Ovary (tissue), 9 donors: ENCODE results near the gene ZNRF1. TPM values are rescaled to one million over a fixed set of nuclear protein-coding genes. Genes with fewer than 3 reads are reported as not detected.

ENCODE experiments used
- DNase-seq, 5 donors: peaks; one replicate each; pipeline ENCODE4 v3.0.0-alpha.2; 2019 to 2020
- H3K27ac ChIP-seq, 2 donors: fragments of 200-600 bp; one replicate each; pipeline versions ENCODE4 v1.5.1 to v1.8.0; 2019 to 2022
- H3K27me3 ChIP-seq: fragments of 200-600 bp; one replicate; pipeline ENCODE4 v1.8.0; 2022
- H3K36me3 ChIP-seq: fragments of 200-600 bp; sonication (generic); one replicate; pipeline ENCODE4 v1.5.1; 2019
- H3K4me1 ChIP-seq: one replicate; pipeline ENCODE4 v1.8.1; 2013; ENCODE audit warnings: mild to moderate bottlenecking, moderate library complexity; ENCODE audit not compliant: insufficient read depth
- H3K4me3 ChIP-seq: fragments of 200-600 bp; sonication (generic); one replicate; pipeline ENCODE4 v1.5.1; 2017
- H3K9me3 ChIP-seq, 2 donors: fragments of 200-600 bp in 1 of 2; sonication (generic) in 1 of 2; one replicate each; pipeline versions ENCODE4 v1.5.1 to v1.8.1; 2013 to 2019; ENCODE audit warnings: mild to moderate bottlenecking in 1 of 2, moderate library complexity in 1 of 2
- CTCF ChIP-seq, 3 donors: fragments of 450-650 bp in 2 of 3; fragments of 200-600 bp in 1 of 3; IDR thresholded peaks; one replicate each; pipeline versions ENCODE4 v1.5.1 to v1.8.0; 2016 to 2022; ENCODE audit warnings: antibody characterized with exemption in 3 of 3, mild to moderate bottlenecking in 1 of 3
- EP300 ChIP-seq: sonication (generic); formaldehyde crosslinking; IDR thresholded peaks from one replicate; pipeline ENCODE4 v1.6.1; 2017; ENCODE audit warnings: antibody characterized with exemption
- POLR2A ChIP-seq: fragments of 450-650 bp; IDR thresholded peaks from one replicate; pipeline ENCODE4 v1.6.1; 2017; ENCODE audit warnings: antibody characterized with exemption, mild to moderate bottlenecking, moderate library complexity
- WGBS, 3 donors: extraction: QIAGEN DNeasy Blood & Tissue Kit in 1 of 3; methylation state at CpG; one replicate each; pipeline versions ENCODE4 v1.1.5 to v1.1.7; 2013 to 2017; 5-methylcytosine and 5-hydroxymethylcytosine counted together
- intact Hi-C, 4 donors: fragments of 100-400 bp; cut with DNase I; formaldehyde crosslinking; loops; one replicate each; pipeline versions ENCODE4 v1.11.0 to v1.15.1; 2022 to 2023
- polyA plus RNA-seq, 2 donors: library from polyadenylated mRNA; stranded (reverse); fragments of 200-250 nt in 1 of 2; fragments of 350-450 nt in 1 of 2; fragmentation: Illumina TruSeq in 1 of 2; extraction: RNeasy Lipid Tissue Mini Kit (QIAGEN cat#74804) in 1 of 2; gene quantifications; one replicate each; pipeline ENCODE4 v1.2.3, GENCODE V29; 2013 to 2014
- total RNA-seq, 7 donors: library from RNA; depleted of rRNA in 2 of 7; stranded (reverse); fragments of >200 nt in 2 of 7; fragmentation: NEBNext Ultra II Directional in 3 of 7; extraction: Animal tissue kit (Norgen Biotek cat#: 25700) in 3 of 7; gene quantifications; one replicate each; pipeline versions ENCODE4 v1.1.0 to v1.2.4, GENCODE V29; 2016 to 2023
- donor health status: DM: no; HTN: no; CAD: no; lungs with moderate emphysema.
- donor health status: DM: no; HTN: no; CAD: no.
- donor health status: Bipolar disorder and iron deficiency.
- donor health status: DM: yes; HTN: yes; CAD: no.
- donor health status: DM: no; HTN: no; CAD: no.
- donor health status: DM: yes; HTN: yes; CAD: no.

The ZNRF1 gene
- total and polyA plus RNA-seq, 9 donors = 10.8 to 27.9 (median 24.3) TPM

- WGBS, 3 donors = 87 to 93% (median 87%) methylated on average over 5 of the region's 5 CpGs
- Histone ChIP-seq H3K27ac (no peak overlapping the region), H3K27me3 (no peaks in the 10 kb centered on the region), H3K36me3 (no peaks in the 10 kb centered on the region), H3K4me1 (peaks cover 1% of the 10 kb centered on the region), H3K9me3 (no peaks in the 10 kb centered on the region), H3K4me3 (no peak overlapping the region)
- no peak for TF ChIP-seq POLR2A
- no peak for TF ChIP-seq EP300
- no peak for TF ChIP-seq CTCF (IDR thresholded peaks at IDR 0.05)
- intact Hi-C loops = loop anchor here in 1 of 4 donors (5.0 kb wide), 1 partner anchor 43 kb away; no protein-coding TSS in a partner anchor
- DNase-seq = no peak
Observed at GRCh38 chr16:75003931-75004330, 5.1 kb downstream of the ZNRF1 start.

DNA sequence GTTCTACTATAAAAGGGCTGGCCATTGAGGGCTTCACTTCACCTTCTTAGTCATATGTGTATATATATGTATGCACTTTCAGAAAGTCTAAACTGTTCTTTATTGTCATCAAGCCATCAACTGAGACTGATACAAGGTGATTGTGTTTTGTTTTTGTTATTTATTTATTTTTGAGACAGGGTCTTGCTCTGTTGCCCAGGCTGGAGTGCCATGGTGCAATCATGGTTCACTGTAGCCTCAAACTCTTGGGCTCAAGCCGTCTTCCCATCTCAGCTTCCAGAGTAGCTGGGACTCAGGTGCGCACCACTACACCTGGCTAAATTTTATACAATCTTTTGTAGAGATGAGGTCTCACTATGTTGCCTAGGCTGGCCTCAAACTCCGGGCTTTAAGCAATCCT is 5.6 kb downstream of the ZNRF1 start:
- TF ChIP-seq EP300 = no peak
- no peak for TF ChIP-seq POLR2A
- no peak for TF ChIP-seq CTCF (IDR thresholded peaks at IDR 0.05)
- H3K9me3 ChIP-seq = no peaks in the 10 kb centered on the region
- no peaks in the 10 kb centered on the region for H3K27me3 ChIP-seq
- H3K36me3 ChIP-seq = no peaks in the 10 kb centered on the region
- H3K4me1 ChIP-seq = peaks cover 1% of the 10 kb centered on the region
- H3K4me3 ChIP-seq = no peak overlapping the region
- intact Hi-C loops = loop anchor here in 1 of 4 donors (5.0 kb wide), 1 partner anchor 43 kb away; no protein-coding TSS in a partner anchor
- no peak for DNase-seq
- WGBS, 3 donors = 96 to 99% (median 97%) methylated on average over 3 of the region's 3 CpGs
- no peak overlapping the region for H3K27ac ChIP-seq

GRCh38 chr16:75005697-75006096 is 6.9 kb downstream of the ZNRF1 start:
- WGBS, 3 donors = 82 to 89% (median 87%) methylated on average over 4 of the region's 4 CpGs
- Histone ChIP-seq H3K27me3 (no peaks in the 10 kb centered on the region), H3K4me1 (peaks cover 1% of the 10 kb centered on the region), H3K4me3 (no peak overlapping the region), H3K36me3 (no peaks in the 10 kb centered on the region), H3K9me3 (no peaks in the 10 kb centered on the region), H3K27ac (no peak overlapping the region)
- DNase-seq = no peak
- intact Hi-C loops = no loop called here
- TF ChIP-seq POLR2A (no peak), EP300 (no peak), CTCF (IDR thresholded peaks at IDR 0.05) (no peak)

DNA sequence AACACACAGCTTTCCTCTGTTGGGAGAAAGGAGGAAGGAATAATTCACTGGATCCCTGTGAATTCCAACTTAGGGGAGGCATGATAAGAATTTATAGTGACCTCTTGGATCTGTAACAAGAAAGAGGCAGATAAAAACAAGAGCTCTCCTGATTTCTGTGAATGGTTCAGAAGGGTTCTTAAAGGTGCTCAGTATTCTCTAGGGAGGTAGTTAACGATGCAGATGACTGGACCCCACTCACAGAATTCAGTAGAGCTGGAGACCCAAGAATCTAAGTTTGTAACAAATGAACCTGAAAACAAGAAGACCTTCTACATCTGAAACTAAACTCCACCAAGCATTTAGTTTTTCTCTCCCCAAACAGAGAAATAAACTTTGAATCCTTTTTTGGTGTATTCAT is 8.6 kb downstream of the ZNRF1 start:
- Histone ChIP-seq H3K27ac (no peak overlapping the region), H3K27me3 (no peaks in the 10 kb centered on the region), H3K4me3 (no peak overlapping the region), H3K36me3 (no peaks in the 10 kb centered on the region), H3K4me1 (peaks cover 9% of the 10 kb centered on the region), H3K9me3 (no peaks in the 10 kb centered on the region)
- DNase-seq = no peak
- intact Hi-C loops = no loop called here
- TF ChIP-seq EP300 (no peak), POLR2A (no peak), CTCF (IDR thresholded peaks at IDR 0.05) (no peak)
- WGBS, 3 donors = 74 to 91% (median 89%) methylated on average over 1 of the region's 1 CpG
